K562 (cell line): ENCODE results near the gene MBNL1. TPM values are rescaled to one million over a fixed set of nuclear protein-coding genes. Genes with fewer than 3 reads are reported as not detected.

Experiments used
- BACH1 ChIP-seq: fragments of 200-800 bp; sonication (Bioruptor generic); IDR thresholded peaks from 2 replicates; pipeline ENCODE4 v1.6.1; 2016; ENCODE audit warnings: missing genetic modification characterization, missing compliant biosample characterization
- BRD4 ChIP-seq: fragments of 200-600 bp; sonication (generic); IDR thresholded peaks from 2 replicates; pipeline ENCODE4 v1.6.1; 2017; ENCODE audit warnings: inconsistent platforms
- CHCHD3 ChIP-seq: fragments of 250-450 bp; sonication (Bioruptor Pico); IDR thresholded peaks from 2 replicates; pipeline ENCODE4 v2.1.2; 2022; ENCODE audit warnings: mild to moderate bottlenecking
- HNRNPH1 ChIP-seq: fragments of 200-400 bp; formaldehyde crosslinking; optimal IDR thresholded peaks from 2 replicates; pipeline ENCODE3; 2017; ENCODE audit warnings: low read depth, mild to moderate bottlenecking, low read length, moderate library complexity
- MCM2 ChIP-seq: fragments of 450-650 bp; IDR thresholded peaks from 2 replicates; pipeline ENCODE4 v1.6.1; 2017; ENCODE audit warnings: low read depth, mild to moderate bottlenecking
- MIER1 ChIP-seq: fragments of 450-650 bp; IDR thresholded peaks from 2 replicates; pipeline ENCODE4 v1.6.1; 2016; ENCODE audit warnings: antibody characterized with exemption, mild to moderate bottlenecking, low read depth
- MXD1 ChIP-seq: fragments of 250-450 bp; sonication (Bioruptor Pico); IDR thresholded peaks from 2 replicates; pipeline ENCODE4 v1.8.0; 2021; ENCODE audit warnings: borderline replicate concordance, mild to moderate bottlenecking, moderate library complexity; ENCODE audit not compliant: poor library complexity, severe bottlenecking
- NEUROD1 ChIP-seq: fragments of 150-350 bp; IDR thresholded peaks from 2 replicates; pipeline ENCODE4 v1.6.1; 2014; ENCODE audit warnings: borderline replicate concordance, low read length, low read depth; ENCODE audit not compliant: partially characterized antibody
- PHB ChIP-seq: fragments of 250-450 bp; sonication (Bioruptor Pico); IDR thresholded peaks from 2 replicates; pipeline ENCODE4 v1.5.0; 2021
- RHOXF2B ChIP-seq: fragments of 250-450 bp; sonication (Bioruptor Pico); conservative IDR thresholded peaks from 2 replicates; pipeline ENCODE4 v1.5.1; 2021
- TAL1 ChIP-seq: fragments of 450-650 bp; IDR thresholded peaks from 2 replicates; pipeline ENCODE4 v1.6.1; 2016; ENCODE audit warnings: mild to moderate bottlenecking
- THRAP3 ChIP-seq: fragments of 450-650 bp; IDR thresholded peaks from 2 replicates; pipeline ENCODE4 v1.6.1; 2016; ENCODE audit warnings: mild to moderate bottlenecking, inconsistent platforms, borderline replicate concordance
- U2AF2 ChIP-seq: fragments of 200-400 bp; formaldehyde crosslinking; optimal IDR thresholded peaks from 2 replicates; pipeline ENCODE3; 2017; ENCODE audit warnings: low read depth, mild to moderate bottlenecking, low read length
- ZKSCAN8 ChIP-seq: fragments of 200-800 bp; sonication (Bioruptor generic); IDR thresholded peaks from 2 replicates; pipeline ENCODE4 v1.6.1; 2016; ENCODE audit warnings: missing genetic modification characterization, missing compliant biosample characterization
- ZNF274 ChIP-seq: IDR thresholded peaks from 2 replicates; pipeline ENCODE4 v1.6.1; 2011; ENCODE audit warnings: low read depth, mild to moderate bottlenecking, low read length, moderate library complexity, borderline replicate concordance
- ZNF444 ChIP-seq: fragments of 250-450 bp; sonication (Bioruptor Pico); IDR thresholded peaks from 2 replicates; pipeline ENCODE4 v1.4.0; 2020; ENCODE audit warnings: mild to moderate bottlenecking, moderate library complexity
- polyA plus RNA-seq, 8 experiments: library from polyadenylated mRNA; depleted of rRNA in 4 of 8; stranded (reverse) in 5 of 8; unstranded in 3 of 8; fragments of >200 nt; fragmentation: Nextera tagmentation in 2 of 8; fragmentation: Illumina TruSeq in 1 of 8; extraction: Ambion mirVana in 2 of 8; extraction: Trizol in 1 of 8; gene quantifications; 2 replicates each; pipeline versions ENCODE4 v1.2.1 to v1.2.3, GENCODE V29; 2011 to 2014; ENCODE audit warnings: inconsistent platforms in 1 of 8, missing spikeins in 1 of 8
- total RNA-seq, 7 experiments: library from RNA; depleted of rRNA in 6 of 7; stranded (reverse); fragments of >200 nt in 6 of 7; fragmentation: Illumina TruSeq in 2 of 7; extraction: Trizol in 2 of 7; gene quantifications; 2 replicates each; pipeline versions ENCODE4 v1.2.1 to v1.2.3, GENCODE V29; 2011 to 2021; ENCODE audit warnings: low replicate concordance in 1 of 7
- TF ChIP-seq, protein P1 (sequence below): sonication (generic); formaldehyde crosslinking; IDR thresholded peaks from 2 replicates; pipeline ENCODE4 v1.8.0; 2023; ENCODE audit warnings: mild to moderate bottlenecking, missing genetic modification reagents
- TF ChIP-seq, protein P2 (sequence below): fragments of 450-650 bp; formaldehyde crosslinking; IDR thresholded peaks from 2 replicates; pipeline ENCODE4 v1.4.0; 2020; ENCODE audit warnings: mild to moderate bottlenecking, moderate library complexity
- TF ChIP-seq, protein P3 (sequence below): sonication (generic); formaldehyde crosslinking; IDR thresholded peaks from 2 replicates; pipeline ENCODE4 v1.8.0; 2022; ENCODE audit warnings: missing genetic modification reagents, mild to moderate bottlenecking, borderline replicate concordance
- TF ChIP-seq, protein P4 (sequence below): fragments of 250-450 bp; sonication (Bioruptor Pico); IDR thresholded peaks from 2 replicates; pipeline ENCODE4 v1.6.1; 2021; ENCODE audit warnings: mild to moderate bottlenecking
- TF ChIP-seq, protein P5 (sequence below): sonication (generic); formaldehyde crosslinking; IDR thresholded peaks from 2 replicates; pipeline ENCODE4 v1.8.0; 2022; ENCODE audit warnings: mild to moderate bottlenecking, missing genetic modification reagents

The MBNL1 gene
- total and polyA plus RNA-seq, 9 of the 15 experiments (the other 6 are each of a cell fraction or from before 2014, with no cell fraction given): 70.3 to 243 (median 220) TPM

GRCh38 chr3:152268555-152269055 is at the start of gene MBNL1 (continued):
- TF ChIP-seq, protein P1, sequence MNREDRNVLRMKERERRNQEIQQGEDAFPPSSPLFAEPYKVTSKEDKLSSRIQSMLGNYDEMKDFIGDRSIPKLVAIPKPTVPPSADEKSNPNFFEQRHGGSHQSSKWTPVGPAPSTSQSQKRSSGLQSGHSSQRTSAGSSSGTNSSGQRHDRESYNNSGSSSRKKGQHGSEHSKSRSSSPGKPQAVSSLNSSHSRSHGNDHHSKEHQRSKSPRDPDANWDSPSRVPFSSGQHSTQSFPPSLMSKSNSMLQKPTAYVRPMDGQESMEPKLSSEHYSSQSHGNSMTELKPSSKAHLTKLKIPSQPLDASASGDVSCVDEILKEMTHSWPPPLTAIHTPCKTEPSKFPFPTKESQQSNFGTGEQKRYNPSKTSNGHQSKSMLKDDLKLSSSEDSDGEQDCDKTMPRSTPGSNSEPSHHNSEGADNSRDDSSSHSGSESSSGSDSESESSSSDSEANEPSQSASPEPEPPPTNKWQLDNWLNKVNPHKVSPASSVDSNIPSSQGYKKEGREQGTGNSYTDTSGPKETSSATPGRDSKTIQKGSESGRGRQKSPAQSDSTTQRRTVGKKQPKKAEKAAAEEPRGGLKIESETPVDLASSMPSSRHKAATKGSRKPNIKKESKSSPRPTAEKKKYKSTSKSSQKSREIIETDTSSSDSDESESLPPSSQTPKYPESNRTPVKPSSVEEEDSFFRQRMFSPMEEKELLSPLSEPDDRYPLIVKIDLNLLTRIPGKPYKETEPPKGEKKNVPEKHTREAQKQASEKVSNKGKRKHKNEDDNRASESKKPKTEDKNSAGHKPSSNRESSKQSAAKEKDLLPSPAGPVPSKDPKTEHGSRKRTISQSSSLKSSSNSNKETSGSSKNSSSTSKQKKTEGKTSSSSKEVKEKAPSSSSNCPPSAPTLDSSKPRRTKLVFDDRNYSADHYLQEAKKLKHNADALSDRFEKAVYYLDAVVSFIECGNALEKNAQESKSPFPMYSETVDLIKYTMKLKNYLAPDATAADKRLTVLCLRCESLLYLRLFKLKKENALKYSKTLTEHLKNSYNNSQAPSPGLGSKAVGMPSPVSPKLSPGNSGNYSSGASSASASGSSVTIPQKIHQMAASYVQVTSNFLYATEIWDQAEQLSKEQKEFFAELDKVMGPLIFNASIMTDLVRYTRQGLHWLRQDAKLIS (CRISPR knock-in tag): no peak
- TF ChIP-seq BACH1 (tag) (no peak), NEUROD1 (peak; percentile 14), MXD1 (CRISPR knock-in tag) (no peak), RHOXF2B (CRISPR knock-in tag) (no peak), MIER1 (no peak), BRD4 (no peak; the same call in 1 of the 2 replicates), ZKSCAN8 (CRISPR knock-in tag) (peak; percentile 64; the same call in 1 of the 2 replicates), TAL1 (no peak), CHCHD3 (no peak), PHB (CRISPR knock-in tag) (no peak), HNRNPH1 (no peak), U2AF2 (no peak), ZNF444 (CRISPR knock-in tag) (no peak), THRAP3 (no peak), MCM2 (no peak), ZNF274 (no peak)
- TF ChIP-seq, protein P2, sequence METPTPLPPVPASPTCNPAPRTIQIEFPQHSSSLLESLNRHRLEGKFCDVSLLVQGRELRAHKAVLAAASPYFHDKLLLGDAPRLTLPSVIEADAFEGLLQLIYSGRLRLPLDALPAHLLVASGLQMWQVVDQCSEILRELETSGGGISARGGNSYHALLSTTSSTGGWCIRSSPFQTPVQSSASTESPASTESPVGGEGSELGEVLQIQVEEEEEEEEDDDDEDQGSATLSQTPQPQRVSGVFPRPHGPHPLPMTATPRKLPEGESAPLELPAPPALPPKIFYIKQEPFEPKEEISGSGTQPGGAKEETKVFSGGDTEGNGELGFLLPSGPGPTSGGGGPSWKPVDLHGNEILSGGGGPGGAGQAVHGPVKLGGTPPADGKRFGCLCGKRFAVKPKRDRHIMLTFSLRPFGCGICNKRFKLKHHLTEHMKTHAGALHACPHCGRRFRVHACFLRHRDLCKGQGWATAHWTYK (CRISPR knock-in tag): no peak
- TF ChIP-seq, protein P3, sequence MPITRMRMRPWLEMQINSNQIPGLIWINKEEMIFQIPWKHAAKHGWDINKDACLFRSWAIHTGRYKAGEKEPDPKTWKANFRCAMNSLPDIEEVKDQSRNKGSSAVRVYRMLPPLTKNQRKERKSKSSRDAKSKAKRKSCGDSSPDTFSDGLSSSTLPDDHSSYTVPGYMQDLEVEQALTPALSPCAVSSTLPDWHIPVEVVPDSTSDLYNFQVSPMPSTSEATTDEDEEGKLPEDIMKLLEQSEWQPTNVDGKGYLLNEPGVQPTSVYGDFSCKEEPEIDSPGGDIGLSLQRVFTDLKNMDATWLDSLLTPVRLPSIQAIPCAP: no peak; the same call in 1 of the 2 replicates
- TF ChIP-seq, protein P4, sequence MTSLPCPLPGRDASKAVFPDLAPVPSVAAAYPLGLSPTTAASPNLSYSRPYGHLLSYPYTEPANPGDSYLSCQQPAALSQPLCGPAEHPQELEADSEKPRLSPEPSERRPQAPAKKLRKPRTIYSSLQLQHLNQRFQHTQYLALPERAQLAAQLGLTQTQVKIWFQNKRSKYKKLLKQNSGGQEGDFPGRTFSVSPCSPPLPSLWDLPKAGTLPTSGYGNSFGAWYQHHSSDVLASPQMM: no peak
- TF ChIP-seq, protein P5, sequence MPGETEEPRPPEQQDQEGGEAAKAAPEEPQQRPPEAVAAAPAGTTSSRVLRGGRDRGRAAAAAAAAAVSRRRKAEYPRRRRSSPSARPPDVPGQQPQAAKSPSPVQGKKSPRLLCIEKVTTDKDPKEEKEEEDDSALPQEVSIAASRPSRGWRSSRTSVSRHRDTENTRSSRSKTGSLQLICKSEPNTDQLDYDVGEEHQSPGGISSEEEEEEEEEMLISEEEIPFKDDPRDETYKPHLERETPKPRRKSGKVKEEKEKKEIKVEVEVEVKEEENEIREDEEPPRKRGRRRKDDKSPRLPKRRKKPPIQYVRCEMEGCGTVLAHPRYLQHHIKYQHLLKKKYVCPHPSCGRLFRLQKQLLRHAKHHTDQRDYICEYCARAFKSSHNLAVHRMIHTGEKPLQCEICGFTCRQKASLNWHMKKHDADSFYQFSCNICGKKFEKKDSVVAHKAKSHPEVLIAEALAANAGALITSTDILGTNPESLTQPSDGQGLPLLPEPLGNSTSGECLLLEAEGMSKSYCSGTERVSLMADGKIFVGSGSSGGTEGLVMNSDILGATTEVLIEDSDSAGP (CRISPR knock-in tag): 0 out of 2 replicates have a peak, but pooled peaks have one; percentile 11
